HG02885 (cell line): ENCODE measurements around the gene PHKA2.
A peak's percentile ranks its signal among the peaks of the same experiment; 100 is the strongest.
"Not testable (repeated sequence)": the region's sequence is repeated elsewhere in the genome, so short reads cannot be mapped to it uniquely, and the experiment has no call there.

Source experiments
- ATAC-seq: cut with Tn5 transposase; IDR thresholded peaks from one replicate; pipeline ENCODE4 v1.9.1; 2021; ENCODE audit warnings: mild to moderate bottlenecking; ENCODE audit not compliant: unreplicated experiment, poor library complexity

Gene PHKA2

DNA sequence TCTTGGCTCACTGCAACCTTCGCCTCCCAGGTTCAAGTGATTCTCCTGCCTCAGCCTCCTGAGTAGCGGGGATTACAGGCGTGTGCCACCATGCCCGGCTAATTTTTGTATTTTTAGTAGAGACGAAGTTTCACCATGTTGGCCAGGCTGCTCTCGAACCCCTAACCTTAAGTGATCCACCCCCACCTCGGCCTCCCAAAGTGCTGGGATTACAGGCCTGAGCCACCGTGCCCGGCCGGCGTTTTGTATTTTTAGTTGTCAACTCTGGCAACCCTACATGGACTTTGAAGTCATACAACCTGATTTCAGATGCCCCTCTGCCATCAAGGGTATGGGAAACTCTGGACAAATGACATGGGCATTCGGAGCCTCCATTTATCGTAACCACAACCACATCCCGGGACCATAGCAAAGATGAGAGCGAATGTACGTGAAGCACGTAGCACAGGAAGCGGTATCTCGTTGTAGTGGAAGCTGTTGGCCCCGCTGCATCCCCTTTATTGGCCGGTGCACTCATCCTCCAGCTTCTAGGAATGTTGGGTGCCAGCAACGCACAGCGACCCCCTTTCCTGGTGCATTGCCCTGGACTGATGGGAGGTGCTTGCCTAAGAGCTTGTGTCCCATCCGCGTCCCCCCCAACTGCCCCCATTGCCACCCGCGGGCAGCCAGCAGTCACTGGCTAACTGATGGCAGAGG lies 109.2 kb downstream of the PHKA2 start:
- ATAC-seq = no peak

- ATAC-seq = no peak
These were observed 110.1 kb downstream of the PHKA2 start for GRCh38 chrX:18873836-18874235.

DNA sequence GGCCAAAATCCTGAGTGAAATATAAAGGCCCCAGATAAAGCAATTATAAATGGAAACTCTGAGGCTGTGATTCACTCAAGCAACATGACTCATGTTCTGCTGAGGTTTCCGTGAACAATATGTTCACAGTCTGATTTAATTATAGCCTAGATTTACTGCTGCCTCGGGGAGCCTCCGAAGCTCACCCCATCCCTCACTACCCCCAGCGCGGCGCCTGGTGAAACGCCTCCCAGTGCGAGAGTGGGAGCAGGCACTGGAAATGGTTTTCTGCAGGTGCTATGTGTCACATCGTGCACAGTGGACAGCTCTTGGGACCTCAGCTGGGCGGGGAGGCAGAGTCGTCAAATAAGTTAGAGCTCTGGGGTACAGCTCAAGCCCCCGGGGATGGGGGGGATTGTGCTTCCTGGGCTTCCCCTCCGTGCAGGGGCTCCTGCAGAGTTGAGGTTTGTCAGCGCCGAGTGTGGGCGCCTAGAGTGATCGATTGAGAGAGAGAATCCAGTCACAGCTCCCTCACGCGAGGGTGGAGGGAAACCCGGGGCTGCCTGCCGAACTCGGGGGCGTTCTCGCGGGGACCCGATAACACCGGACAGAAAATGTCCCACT lies 110.6 kb downstream of the PHKA2 start:
- no peak for ATAC-seq

GRCh38 chrX:18872621-18873020 lies 111.3 kb downstream of the PHKA2 start:
- ATAC-seq = no peak

DNA sequence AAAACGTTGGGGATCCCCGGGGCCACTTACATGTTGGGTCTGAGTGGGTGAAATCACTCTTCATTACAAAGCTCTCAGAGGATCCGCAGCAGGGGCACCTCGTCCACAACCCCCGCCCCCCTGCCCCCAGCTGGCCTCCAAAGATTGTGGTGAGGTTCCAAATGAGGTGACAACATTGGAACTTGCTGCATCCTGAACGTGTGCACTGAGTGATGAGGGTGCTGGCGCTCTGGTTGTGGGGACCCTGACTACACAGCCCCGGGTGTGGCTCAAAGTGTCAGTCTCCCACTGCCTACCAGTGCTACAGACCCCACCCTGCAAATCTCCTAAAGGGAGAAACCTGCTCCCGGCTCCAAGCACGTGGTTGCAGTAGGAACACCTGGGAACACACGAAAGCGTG lies 111.9 kb downstream of the PHKA2 start:
- ATAC-seq = no peak

- ATAC-seq = no peak
These were observed 112.6 kb downstream of the PHKA2 start for GRCh38 chrX:18871161-18871890.

GRCh38 chrX:18864390-18864920 lies 119.5 kb downstream of the PHKA2 start:
- ATAC-seq = no peak

DNA sequence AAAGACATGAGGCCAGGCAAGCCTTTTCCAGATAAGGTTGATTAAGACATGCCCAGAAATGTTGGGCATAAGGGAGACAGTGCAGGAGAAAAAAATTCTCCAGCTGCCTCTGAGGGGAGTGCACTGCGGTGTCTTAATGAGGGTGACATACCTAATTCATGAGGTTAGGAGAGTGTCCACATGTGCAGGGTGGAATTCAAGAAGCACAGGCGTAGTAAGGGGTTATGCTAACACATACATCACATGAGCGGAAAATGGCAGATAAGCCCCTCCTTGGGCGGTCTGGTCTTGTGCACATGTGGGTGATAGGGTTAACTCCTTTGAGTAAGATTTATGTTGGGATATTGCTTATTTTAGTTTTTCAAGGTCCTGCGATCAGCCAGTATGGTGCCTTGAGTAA lies 122.4 kb downstream of the PHKA2 start:
- ATAC-seq = no peak

DNA sequence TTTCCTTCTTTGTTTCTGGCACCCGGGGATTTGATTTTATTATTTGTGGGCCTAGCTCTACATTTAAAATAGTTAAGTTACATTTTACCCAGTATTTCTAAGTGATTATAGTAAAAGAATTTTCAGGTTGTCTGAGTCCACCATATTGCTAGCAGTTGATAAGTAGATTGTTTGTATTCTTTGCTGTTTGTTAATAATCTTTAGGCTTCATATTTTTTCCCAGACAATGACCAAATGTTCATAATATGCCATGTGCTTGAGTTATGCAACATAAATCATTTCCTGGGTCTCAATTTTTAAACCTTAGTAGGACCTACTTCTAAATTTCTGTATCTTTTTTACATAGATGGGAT lies 127.3 kb downstream of the PHKA2 start:
- ATAC-seq = no peak

DNA sequence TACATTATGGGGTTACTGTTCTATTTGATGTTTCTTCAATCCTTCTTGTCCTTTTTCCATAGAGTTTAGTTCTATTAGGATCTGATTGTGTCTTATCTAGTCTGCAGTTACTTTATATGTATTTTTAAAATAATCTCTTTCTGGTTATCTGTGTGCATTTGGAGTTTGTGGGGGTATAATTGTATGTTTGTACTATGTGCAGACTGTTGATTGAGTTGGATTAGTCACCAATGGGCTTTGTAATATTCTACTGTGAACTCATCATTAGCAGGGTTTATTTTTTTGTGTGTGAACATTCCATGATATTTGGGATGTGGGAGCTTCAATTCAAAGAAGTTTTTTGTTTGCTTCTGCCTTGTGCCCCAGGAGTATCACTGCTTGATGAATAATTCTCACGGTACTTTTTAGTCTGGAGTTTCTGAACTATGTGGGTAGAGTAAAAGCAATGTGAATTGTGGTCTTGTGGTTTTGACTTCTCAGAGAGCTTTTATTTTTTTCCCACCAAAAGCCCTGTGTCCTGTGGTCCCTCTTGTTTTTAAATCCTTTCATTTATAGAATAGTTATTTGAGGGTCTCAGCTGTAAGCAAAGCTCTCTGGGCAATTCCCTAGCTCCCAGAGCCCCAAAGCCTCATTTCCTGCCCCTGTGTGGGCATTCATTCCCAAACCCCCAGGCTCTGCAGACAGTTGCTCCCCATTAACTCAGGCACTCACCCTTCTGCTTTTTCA lies 127.8 kb downstream of the PHKA2 start:
- ATAC-seq = peak; percentile 94

GRCh38 chrX:18847901-18848300 lies 136.0 kb downstream of the PHKA2 start:
- not testable (repeated sequence) for ATAC-seq
